Measurements from ENCODE around the gene USP25. TPM values are rescaled to one million over a fixed set of nuclear protein-coding genes. Genes with fewer than 3 reads are reported as not detected.

USP25 gene
- total and polyA plus RNA-seq, 9 of the 15 experiments (the other 6 are each of a cell fraction or from before 2014, with no cell fraction given), result 7.8 to 44.9 (median 31.4) TPM

DNA sequence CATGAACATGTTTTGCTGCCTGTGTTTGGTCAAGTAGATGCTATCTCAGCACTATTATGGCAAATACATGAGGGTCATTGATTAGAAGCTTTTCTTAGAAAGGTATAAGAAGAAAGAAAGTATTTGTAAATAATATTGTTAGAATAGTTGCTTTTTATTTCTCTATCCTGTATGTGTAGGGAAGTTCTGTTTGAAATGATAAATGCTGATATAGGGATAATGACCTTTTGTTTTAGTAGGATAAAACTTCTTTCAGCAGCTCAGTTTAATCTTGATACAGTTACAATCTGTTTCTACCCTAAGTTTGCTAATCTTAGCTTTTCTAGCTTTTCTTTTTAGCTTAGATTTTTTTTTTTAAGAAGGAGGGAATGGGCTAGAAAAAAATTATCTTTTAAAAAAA lies 63.3 kb downstream of the USP25 start:
- Histone ChIP-seq H3K9ac (ENCODE audit: insufficient read depth in 1 of 2, low read depth in 2 of 2, low read length in 2 of 2) (no peak overlapping the region), H3K4me2 (ENCODE audit: insufficient read depth, low read length) (no peak overlapping the region), H3K9me3 (replicated peaks; ENCODE audit: control insufficient read depth, insufficient read depth, low read depth, low read length) (no peaks in the 10 kb centered on the region), H3K27me3 (ENCODE audit: control insufficient read depth in 2 of 2, insufficient read depth in 2 of 2, low read length in 2 of 2) (no peaks in the 10 kb centered on the region), H2AFZ (ENCODE audit: low read depth, low read length) (no peak overlapping the region), H3K79me2 (ENCODE audit: control insufficient read depth, insufficient read depth, low read length) (peaks cover 25% of the 10 kb centered on the region; the same call in 1 of the 3 replicates), H3K36me3 (ENCODE audit: control insufficient read depth, insufficient read depth, low read length) (peaks cover 8% of the 10 kb centered on the region; the same call in 2 of the 3 replicates), H3K27ac (ENCODE audit: extremely low read depth, low read depth, low read length) (no peak overlapping the region), H3K4me3 (no peak overlapping the region), H3K9me1 (ENCODE audit: control insufficient read depth, insufficient read depth, low read length) (no peaks in the 10 kb centered on the region), H4K20me1 (replicated peaks; ENCODE audit: control insufficient read depth, insufficient read depth, low read length) (no peaks in the 10 kb centered on the region), H3K4me1 (replicated peaks in 1 of 2; ENCODE audit: control insufficient read depth in 2 of 2, insufficient read depth in 2 of 2, low read length in 2 of 2) (0 out of 5 replicates have a peak, but pooled peaks cover 0 to 3% of the 10 kb centered on the region in 2 experiments)
- intact Hi-C loops (cut with micrococcal nuclease), result no loop called here
- in situ Hi-C loops (cut with MboI), result no loop called here
- ChIA-PET POLR2A (interaction anchor here (0.6 kb wide), 2 partner anchors 91 to 263 kb away, joined by 3 read pairs; no protein-coding TSS in a partner anchor), CTCF (ENCODE audit: low intra/inter-chr PET ratio) (no interaction called here)
- ATAC-seq (no peak), FAIRE-seq (no peak), DNase-seq (ENCODE audit: extremely low read depth in 1 of 4, low spot score in 3 of 4) (no peak)
- no TSS peak for BruUV-seq (replicated peaks)
- TF ChIP-seq ZNF316 (IDR thresholded peaks at IDR 0.05), result peak; percentile 56
- TF ChIP-seq MAFG (tag; conservative IDR thresholded peaks at IDR 0.05), result peak; percentile 30; the same call in 1 of the 2 replicates
- no peak for TF ChIP-seq MYNN (IDR thresholded peaks at IDR 0.05)
- no peak for TF ChIP-seq MYNN (CRISPR knock-in tag; IDR thresholded peaks at IDR 0.05)
- peak; percentile 59 for TF ChIP-seq C11orf30 (IDR thresholded peaks at IDR 0.05; ENCODE audit: low read depth)
- 0 out of 2 replicates have a peak, but pooled peaks have one; percentile 16 for TF ChIP-seq ARID1B (IDR thresholded peaks at IDR 0.05)

DNA sequence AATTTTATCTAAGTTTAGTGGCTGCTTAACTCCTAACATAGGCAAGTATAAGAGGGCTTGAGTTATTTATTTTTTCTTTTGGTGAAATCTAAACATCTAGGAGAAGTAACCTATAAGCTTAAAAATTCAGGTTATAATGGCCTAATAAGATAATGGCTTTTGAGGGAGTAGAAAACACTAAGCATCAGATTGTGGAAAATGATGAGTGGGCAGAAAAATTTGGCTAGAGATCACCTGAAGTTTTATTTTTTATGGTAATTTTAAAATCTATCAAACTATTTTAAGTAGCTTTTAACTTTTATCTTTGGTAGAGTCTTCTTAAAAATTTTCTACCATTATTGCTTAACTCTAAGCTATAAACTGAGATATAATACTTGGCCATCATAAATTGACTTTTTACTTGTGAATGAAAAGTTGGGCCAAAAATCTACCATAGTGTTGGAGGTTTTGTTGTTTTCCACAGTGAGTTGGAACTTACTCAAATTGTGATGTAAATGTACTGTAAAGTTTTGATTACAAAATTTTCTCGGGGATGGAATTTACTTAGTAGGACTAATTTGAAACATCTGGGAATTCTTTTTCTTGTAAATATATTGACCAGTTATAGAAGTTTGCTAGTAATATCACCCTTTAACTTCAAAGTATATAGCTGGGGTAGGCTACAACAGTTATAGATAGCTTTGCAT lies 63.9 kb downstream of the USP25 start:
- Histone ChIP-seq H3K36me3 (ENCODE audit: control insufficient read depth, insufficient read depth, low read length) (peaks cover 8% of the 10 kb centered on the region; the same call in 2 of the 3 replicates), H3K4me3 (no peak overlapping the region), H3K4me1 (replicated peaks in 1 of 2; ENCODE audit: control insufficient read depth in 2 of 2, insufficient read depth in 2 of 2, low read length in 2 of 2) (0 out of 5 replicates have a peak, but pooled peaks cover 0 to 3% of the 10 kb centered on the region in 2 experiments), H3K79me2 (ENCODE audit: control insufficient read depth, insufficient read depth, low read length) (peaks cover 25% of the 10 kb centered on the region; the same call in 1 of the 3 replicates), H3K4me2 (ENCODE audit: insufficient read depth, low read length) (no peak overlapping the region), H2AFZ (ENCODE audit: low read depth, low read length) (no peak overlapping the region), H3K27me3 (ENCODE audit: control insufficient read depth in 2 of 2, insufficient read depth in 2 of 2, low read length in 2 of 2) (no peaks in the 10 kb centered on the region), H4K20me1 (replicated peaks; ENCODE audit: control insufficient read depth, insufficient read depth, low read length) (no peaks in the 10 kb centered on the region), H3K9ac (ENCODE audit: insufficient read depth in 1 of 2, low read depth in 2 of 2, low read length in 2 of 2) (no peak overlapping the region), H3K9me1 (ENCODE audit: control insufficient read depth, insufficient read depth, low read length) (no peaks in the 10 kb centered on the region), H3K27ac (ENCODE audit: extremely low read depth, low read depth, low read length) (no peak overlapping the region), H3K9me3 (replicated peaks; ENCODE audit: control insufficient read depth, insufficient read depth, low read depth, low read length) (no peaks in the 10 kb centered on the region)
- no TSS peak for BruUV-seq (replicated peaks)
- no peak for TF ChIP-seq CBFA2T3 (IDR thresholded peaks at IDR 0.05)
- TF ChIP-seq MAFG (tag; conservative IDR thresholded peaks at IDR 0.05), result peak; percentile 57
- peak; percentile 83 for TF ChIP-seq MAFK (IDR thresholded peaks at IDR 0.05; ENCODE audit: low read length)
- TF ChIP-seq C11orf30 (IDR thresholded peaks at IDR 0.05; ENCODE audit: low read depth), result peak; percentile 54; the same call in 1 of the 2 replicates
- TF ChIP-seq, protein P1, sequence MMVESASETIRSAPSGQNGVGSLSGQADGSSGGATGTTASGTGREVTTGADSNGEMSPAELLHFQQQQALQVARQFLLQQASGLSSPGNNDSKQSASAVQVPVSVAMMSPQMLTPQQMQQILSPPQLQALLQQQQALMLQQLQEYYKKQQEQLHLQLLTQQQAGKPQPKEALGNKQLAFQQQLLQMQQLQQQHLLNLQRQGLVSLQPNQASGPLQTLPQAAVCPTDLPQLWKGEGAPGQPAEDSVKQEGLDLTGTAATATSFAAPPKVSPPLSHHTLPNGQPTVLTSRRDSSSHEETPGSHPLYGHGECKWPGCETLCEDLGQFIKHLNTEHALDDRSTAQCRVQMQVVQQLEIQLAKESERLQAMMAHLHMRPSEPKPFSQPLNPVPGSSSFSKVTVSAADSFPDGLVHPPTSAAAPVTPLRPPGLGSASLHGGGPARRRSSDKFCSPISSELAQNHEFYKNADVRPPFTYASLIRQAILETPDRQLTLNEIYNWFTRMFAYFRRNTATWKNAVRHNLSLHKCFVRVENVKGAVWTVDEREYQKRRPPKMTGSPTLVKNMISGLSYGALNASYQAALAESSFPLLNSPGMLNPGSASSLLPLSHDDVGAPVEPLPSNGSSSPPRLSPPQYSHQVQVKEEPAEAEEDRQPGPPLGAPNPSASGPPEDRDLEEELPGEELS (CRISPR knock-in tag; IDR thresholded peaks at IDR 0.05; ENCODE audit: borderline replicate concordance), result no peak
- peak; percentile 86 for TF ChIP-seq ZNF316 (IDR thresholded peaks at IDR 0.05)
- TF ChIP-seq ZNF507 (tag; conservative IDR thresholded peaks at IDR 0.05), result no peak
- peak; percentile 81 for TF ChIP-seq MAFF (IDR thresholded peaks at IDR 0.05; ENCODE audit: low read length)
- in situ Hi-C loops (cut with MboI) (no loop called here), intact Hi-C loops (cut with micrococcal nuclease) (no loop called here)
- ATAC-seq, result no peak
- no peak for FAIRE-seq
- WGBS (ENCODE audit: insufficient coverage, low coverage, missing lambda C conversion rate), result 85% methylated on average over 1 of the region's 1 CpG
- DNase-seq (ENCODE audit: extremely low read depth in 1 of 4, low spot score in 3 of 4), result no peak
- ChIA-PET CTCF (ENCODE audit: low intra/inter-chr PET ratio) (no interaction called here), POLR2A (interaction anchor here (0.6 to 0.9 kb wide), 4 partner anchors 9 to 263 kb away, joined by 3 read pairs; no protein-coding TSS in a partner anchor)
